SJSA1 (cell line): Measurements from ENCODE around the gene CAPN1. TPM values are rescaled to one million over a fixed set of nuclear protein-coding genes. Genes with fewer than 3 reads are reported as not detected.

ENCODE experiments used
- DNase-seq, 2 experiments: peaks; one replicate each; pipeline ENCODE4 v3.0.0-alpha.2; 2015 to 2020; ENCODE audit warnings: low spot score in 2 of 2, low read depth in 1 of 2
- H3K27ac ChIP-seq: fragments of 250-450 bp; sonication (Bioruptor Pico); 2 replicates; pipeline ENCODE4 v1.5.1; 2020; ENCODE audit warnings: mild to moderate bottlenecking, moderate library complexity
- H3K27me3 ChIP-seq: fragments of 250-450 bp; sonication (Bioruptor Pico); replicated peaks from 2 replicates; pipeline ENCODE4 v1.5.1; 2020; ENCODE audit warnings: mild to moderate bottlenecking, moderate library complexity
- H3K36me3 ChIP-seq: fragments of 250-450 bp; sonication (Bioruptor Pico); 2 replicates; pipeline ENCODE4 v1.5.1; 2020; ENCODE audit warnings: mild to moderate bottlenecking
- H3K4me1 ChIP-seq: fragments of 250-450 bp; sonication (Bioruptor Pico); replicated peaks from 2 replicates; pipeline ENCODE4 v1.6.1; 2021; ENCODE audit warnings: mild to moderate bottlenecking
- H3K4me3 ChIP-seq: fragments of 250-450 bp; sonication (Bioruptor Pico); 2 replicates; pipeline ENCODE4 v1.5.1; 2020; ENCODE audit warnings: mild to moderate bottlenecking
- H3K9me3 ChIP-seq: fragments of 250-450 bp; sonication (Bioruptor Pico); replicated peaks from 2 replicates; pipeline ENCODE4 v1.5.1; 2020; ENCODE audit warnings: mild to moderate bottlenecking
- total RNA-seq: library from RNA; depleted of rRNA; stranded (reverse); fragments of >200 nt; shearing (Covaris generic); gene quantifications from 2 replicates; pipeline ENCODE4 v1.2.3, GENCODE V29; 2014

The CAPN1 gene
- total RNA-seq, 1 experiment from 2014 or later = 177 TPM

DNA sequence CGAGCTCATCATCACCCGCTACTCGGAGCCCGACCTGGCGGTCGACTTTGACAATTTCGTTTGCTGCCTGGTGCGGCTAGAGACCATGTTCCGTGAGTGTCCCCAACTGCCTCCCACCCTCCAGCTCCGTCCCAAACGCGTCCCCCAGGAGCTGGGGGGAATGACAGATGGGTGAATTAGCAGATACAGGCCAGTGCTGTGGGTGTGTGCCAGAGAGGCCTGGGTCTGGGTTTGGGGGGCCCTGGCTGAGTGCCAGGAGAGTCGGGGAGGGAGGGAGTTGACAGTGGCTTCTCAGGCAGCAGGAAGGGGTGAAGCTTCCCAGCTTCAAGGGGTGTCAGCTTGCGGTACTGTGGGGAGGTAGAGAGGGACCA lies 28.6 kb downstream of the CAPN1 start:
- Histone ChIP-seq H3K27me3 (no peaks in the 10 kb centered on the region), H3K27ac (no peak overlapping the region), H3K4me1 (peaks cover 10% of the 10 kb centered on the region), H3K36me3 (peaks cover 71% of the 10 kb centered on the region), H3K4me3 (no peak overlapping the region), H3K9me3 (no peaks in the 10 kb centered on the region)
- DNase-seq = no peak

DNA sequence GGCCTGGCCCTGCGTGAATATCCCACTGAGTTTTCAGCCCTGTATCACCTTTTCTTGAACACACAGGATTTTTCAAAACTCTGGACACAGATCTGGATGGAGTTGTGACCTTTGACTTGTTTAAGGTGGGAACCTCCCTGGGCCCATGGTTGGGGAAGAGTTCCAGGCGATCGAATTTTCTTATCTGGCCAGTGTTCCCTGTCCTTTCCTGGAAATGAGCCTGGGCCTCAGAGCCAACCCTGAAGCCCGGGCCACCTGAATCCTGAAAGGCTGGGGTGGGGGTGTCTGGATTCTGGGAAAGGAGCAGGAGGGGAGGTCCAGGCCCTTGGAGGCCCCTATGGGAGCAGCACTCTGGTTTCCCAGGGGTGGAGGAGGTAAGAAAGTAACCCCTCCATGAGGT lies 29.0 kb downstream of the CAPN1 start:
- no peak overlapping the region for H3K27ac ChIP-seq
- no peaks in the 10 kb centered on the region for H3K27me3 ChIP-seq
- H3K9me3 ChIP-seq = no peaks in the 10 kb centered on the region
- peaks cover 6% of the 10 kb centered on the region for H3K4me1 ChIP-seq
- H3K4me3 ChIP-seq = no peak overlapping the region
- no peak for DNase-seq
- peaks cover 67% of the 10 kb centered on the region for H3K36me3 ChIP-seq

DNA sequence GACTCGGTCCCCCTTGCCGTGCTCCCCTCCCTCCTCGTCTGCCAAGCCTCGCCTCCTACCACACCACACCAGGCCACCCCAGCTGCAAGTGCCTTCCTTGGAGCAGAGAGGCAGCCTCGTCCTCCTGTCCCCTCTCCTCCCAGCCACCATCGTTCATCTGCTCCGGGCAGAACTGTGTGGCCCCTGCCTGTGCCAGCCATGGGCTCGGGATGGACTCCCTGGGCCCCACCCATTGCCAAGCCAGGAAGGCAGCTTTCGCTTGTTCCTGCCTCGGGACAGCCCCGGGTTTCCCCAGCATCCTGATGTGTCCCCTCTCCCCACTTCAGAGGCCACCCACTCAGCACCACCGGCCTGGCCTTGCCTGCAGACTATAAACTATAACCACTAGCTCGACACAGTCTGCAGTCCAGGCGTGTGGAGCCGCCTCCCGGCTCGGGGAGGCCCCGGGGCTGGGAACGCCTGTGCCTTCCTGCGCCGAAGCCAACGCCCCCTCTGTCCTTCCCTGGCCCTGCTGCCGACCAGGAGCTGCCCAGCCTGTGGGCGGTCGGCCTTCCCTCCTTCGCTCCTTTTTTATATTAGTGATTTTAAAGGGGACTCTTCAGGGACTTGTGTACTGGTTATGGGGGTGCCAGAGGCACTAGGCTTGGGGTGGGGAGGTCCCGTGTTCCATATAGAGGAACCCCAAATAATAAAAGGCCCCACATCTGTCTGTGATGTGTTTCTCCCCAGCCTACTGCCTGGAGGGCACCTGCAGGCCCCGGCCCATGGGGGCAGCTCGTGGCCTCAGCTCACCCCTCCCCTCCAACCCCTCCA lies 29.8 kb downstream of the CAPN1 start:
- no peak overlapping the region for H3K27ac ChIP-seq
- H3K4me1 ChIP-seq = 0 out of 2 replicates have a peak, but pooled peaks cover 4% of the 10 kb centered on the region
- H3K27me3 ChIP-seq = no peaks in the 10 kb centered on the region
- no peak overlapping the region for H3K4me3 ChIP-seq
- DNase-seq = peak in 1 of 2 experiments; percentile 57
- peaks cover 60% of the 10 kb centered on the region for H3K36me3 ChIP-seq
- no peaks in the 10 kb centered on the region for H3K9me3 ChIP-seq

- DNase-seq = peak in 1 of 2 experiments; percentile 55
- H3K9me3 ChIP-seq = no peaks in the 10 kb centered on the region
- no peak overlapping the region for H3K4me3 ChIP-seq
- no peaks in the 10 kb centered on the region for H3K27me3 ChIP-seq
- H3K36me3 ChIP-seq = peaks cover 53% of the 10 kb centered on the region
- 0 out of 2 replicates have a peak, but pooled peaks cover 4% of the 10 kb centered on the region for H3K4me1 ChIP-seq
- no peak overlapping the region for H3K27ac ChIP-seq
Observed at GRCh38 chr11:65212226-65212801, 30.6 kb downstream of the CAPN1 start.

DNA sequence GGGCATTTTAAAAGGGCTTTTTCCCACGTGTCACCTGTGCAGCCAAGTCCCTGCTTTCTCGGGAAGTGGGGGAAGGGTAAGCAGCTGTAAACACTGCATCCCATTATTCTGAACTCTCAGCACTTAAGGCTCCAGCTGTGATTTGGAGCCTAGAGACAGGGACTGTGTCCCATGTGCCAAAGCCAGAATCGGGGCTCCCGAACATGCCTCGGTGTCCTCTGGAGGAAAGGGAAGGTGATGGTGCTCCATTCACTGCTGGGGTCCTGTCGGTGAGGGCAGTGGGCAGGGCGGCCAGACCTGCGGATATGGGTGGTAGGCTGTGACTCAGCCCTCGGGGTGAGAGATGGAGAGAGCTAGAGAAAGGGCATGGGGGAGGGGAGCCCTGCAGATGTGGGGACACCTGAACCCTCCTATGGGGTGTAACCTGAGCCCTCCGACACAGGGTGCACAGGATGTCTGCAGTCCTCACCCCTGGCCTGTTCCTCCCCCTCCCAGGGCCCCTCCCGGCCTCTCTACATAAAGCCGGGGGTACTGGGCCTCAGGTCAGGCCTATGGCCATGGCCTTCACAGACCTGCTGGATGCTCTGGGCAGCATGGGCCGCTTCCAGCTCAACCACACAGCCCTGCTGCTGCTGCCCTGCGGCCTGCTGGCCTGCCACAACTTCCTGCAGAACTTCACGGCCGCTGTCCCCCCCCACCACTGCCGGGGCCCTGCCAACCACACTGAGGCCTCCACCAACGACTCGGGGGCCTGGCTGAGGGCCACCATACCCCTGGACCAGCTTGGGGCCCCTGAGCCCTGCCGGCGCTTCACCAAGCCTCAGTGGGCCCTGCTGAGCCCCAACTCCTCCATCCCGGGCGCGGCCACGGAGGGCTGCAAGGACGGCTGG lies 31.8 kb downstream of the CAPN1 start:
- no peaks in the 10 kb centered on the region for H3K9me3 ChIP-seq
- H3K27ac ChIP-seq = no peak overlapping the region
- DNase-seq = peak in 1 of 2 experiments; percentile 53
- H3K4me3 ChIP-seq = no peak overlapping the region
- peaks cover 41% of the 10 kb centered on the region for H3K36me3 ChIP-seq
- no peaks in the 10 kb centered on the region for H3K27me3 ChIP-seq
- peaks cover 8% of the 10 kb centered on the region; the same call in 1 of the 2 replicates for H3K4me1 ChIP-seq

DNA sequence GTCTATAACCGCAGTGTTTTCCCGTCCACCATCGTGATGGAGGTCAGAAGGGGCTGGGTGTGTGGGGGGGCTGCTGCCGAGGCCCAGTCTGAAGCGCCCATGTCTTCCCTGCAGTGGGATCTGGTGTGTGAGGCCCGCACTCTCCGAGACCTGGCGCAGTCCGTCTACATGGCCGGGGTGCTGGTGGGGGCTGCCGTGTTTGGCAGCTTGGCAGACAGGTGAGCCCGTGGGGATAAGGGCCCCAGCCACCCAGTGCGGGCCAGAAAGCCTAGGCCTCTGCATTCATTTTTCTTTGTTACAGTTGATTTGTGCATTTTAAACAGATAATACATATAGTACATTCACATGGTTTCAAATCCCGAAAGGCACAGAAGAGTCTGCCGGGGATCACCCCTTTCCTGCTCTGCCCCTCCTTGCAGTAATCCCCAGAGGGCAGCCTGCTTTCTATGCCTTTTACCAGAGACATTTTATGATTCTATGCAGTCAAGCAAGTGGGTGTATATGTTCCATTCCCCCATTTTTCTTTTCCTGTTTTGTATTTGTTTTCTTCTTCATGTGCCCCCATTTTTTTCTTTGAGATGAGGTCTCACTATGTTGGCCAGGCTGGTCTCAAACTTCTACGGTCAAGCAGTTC lies 32.6 kb downstream of the CAPN1 start:
- Histone ChIP-seq H3K36me3 (peaks cover 33% of the 10 kb centered on the region), H3K4me1 (peaks cover 10% of the 10 kb centered on the region; the same call in 1 of the 2 replicates), H3K9me3 (no peaks in the 10 kb centered on the region), H3K4me3 (no peak overlapping the region), H3K27ac (no peak overlapping the region), H3K27me3 (no peaks in the 10 kb centered on the region)
- DNase-seq = peak in 1 of 2 experiments; percentile 54

DNA sequence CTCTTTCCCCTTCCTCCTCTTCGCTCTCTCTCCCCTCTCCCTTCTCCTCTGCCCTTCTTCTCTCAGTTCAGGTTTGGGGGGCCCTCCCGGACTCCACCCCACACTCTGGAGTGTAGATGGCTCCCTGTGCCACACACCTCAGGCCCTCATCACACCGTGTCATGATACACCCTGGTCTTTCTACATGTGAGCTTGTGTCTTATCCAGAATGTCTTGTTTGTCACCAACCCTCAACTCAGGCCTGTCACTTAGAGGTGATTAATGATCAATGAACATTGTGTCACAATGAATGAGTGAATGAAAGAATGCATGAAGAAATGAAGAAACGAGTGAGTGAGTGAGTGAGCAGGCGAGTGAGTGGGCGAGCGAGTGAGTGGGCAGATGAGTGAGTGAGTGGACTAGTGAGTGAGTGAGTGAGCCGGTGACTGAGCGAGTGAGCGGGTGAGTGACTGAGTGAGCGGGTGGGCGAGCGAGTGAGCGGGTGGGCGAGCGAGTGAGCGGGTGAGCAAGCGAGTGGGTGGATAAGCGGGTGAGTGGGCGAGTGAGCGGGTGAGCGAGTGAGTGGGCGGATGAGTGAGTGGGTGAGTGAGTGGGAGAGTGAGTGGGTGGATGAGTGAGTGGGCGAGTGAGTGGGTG lies 33.8 kb downstream of the CAPN1 start:
- Histone ChIP-seq H3K4me1 (peaks cover 10% of the 10 kb centered on the region; the same call in 1 of the 2 replicates), H3K4me3 (no peak overlapping the region), H3K27me3 (no peaks in the 10 kb centered on the region), H3K27ac (no peak overlapping the region), H3K36me3 (peaks cover 21% of the 10 kb centered on the region), H3K9me3 (no peaks in the 10 kb centered on the region)
- DNase-seq = peak in 1 of 2 experiments; percentile 49

GRCh38 chr11:65216830-65217229 lies 35.1 kb downstream of the CAPN1 start:
- H3K4me3 ChIP-seq = no peak overlapping the region
- H3K36me3 ChIP-seq = peaks cover 8% of the 10 kb centered on the region
- no peaks in the 10 kb centered on the region for H3K9me3 ChIP-seq
- no peaks in the 10 kb centered on the region for H3K27me3 ChIP-seq
- no peak overlapping the region for H3K27ac ChIP-seq
- no peak for DNase-seq
- H3K4me1 ChIP-seq = peaks cover 10% of the 10 kb centered on the region; the same call in 1 of the 2 replicates

DNA sequence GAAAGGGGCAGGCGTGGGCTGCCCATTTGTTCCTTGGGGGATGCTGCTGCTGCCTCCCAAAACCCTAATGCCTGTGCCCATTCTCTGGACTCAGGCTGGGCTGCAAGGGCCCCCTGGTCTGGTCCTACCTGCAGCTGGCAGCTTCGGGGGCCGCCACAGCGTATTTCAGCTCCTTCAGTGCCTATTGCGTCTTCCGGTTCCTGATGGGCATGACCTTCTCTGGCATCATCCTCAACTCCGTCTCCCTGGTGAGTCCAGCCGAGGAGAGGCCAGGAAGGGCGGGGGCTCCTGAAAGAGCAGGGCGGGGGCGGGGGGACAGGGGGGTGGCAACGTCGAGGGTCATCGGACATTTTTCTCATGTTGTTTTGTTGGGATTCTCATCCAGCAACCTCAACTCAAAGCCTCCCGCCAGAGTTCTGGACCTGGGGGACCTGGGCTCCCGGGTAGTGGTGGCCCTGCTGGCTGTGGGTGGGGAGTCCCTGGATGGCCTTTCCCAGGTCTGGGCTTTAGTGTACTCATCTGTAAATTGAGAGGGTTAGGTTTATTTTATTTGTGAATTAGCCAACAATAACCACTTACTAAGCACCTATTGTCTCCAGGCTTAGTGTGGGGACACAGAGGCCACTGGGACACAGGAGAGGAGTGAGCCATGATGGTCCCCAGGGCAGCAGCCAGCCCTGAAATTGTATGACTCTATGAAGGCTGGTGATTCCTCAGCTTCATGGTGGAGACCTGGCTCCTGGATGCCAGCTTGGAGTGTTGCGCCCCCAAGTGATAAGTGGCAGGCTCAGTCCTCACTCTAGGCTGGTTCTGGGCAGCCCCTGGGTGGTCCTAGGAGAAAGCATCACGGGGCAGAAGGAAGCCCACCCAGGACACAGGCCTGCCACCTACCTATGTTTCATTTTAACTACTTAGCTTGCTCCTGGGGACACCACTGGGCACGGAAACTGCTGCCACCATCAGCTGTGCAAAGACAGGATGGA lies 36.0 kb downstream of the CAPN1 start:
- Histone ChIP-seq H3K36me3 (no peaks in the 10 kb centered on the region), H3K4me3 (no peak overlapping the region), H3K9me3 (no peaks in the 10 kb centered on the region), H3K27ac (no peak overlapping the region), H3K27me3 (no peaks in the 10 kb centered on the region), H3K4me1 (peaks cover 10% of the 10 kb centered on the region; the same call in 1 of the 2 replicates)
- no peak for DNase-seq

DNA sequence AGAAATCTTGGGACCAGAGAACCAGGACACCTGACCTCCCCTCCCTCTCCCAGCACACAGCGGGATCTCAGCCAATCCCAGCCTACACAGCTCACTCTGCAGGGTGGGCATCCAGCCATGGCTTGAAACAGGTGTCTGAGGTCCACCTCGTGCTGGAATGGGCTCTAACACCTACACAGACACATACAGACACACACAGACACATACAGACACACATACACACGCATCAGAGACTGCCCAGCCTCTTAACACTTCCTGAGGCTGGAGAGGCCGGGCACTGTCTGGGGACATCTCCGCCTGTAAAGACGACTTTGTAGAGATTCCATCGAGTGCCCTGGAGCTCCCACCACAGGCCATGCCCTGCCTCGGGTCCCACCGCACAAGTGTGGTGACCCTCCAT lies 36.7 kb downstream of the CAPN1 start:
- no peak for DNase-seq
- Histone ChIP-seq H3K4me3 (no peak overlapping the region), H3K36me3 (no peaks in the 10 kb centered on the region), H3K27ac (no peak overlapping the region), H3K4me1 (peaks cover 8% of the 10 kb centered on the region; the same call in 1 of the 2 replicates), H3K9me3 (no peaks in the 10 kb centered on the region), H3K27me3 (no peaks in the 10 kb centered on the region)

- peaks cover 9% of the 10 kb centered on the region for H3K4me1 ChIP-seq
- no peak for DNase-seq
- H3K36me3 ChIP-seq = no peaks in the 10 kb centered on the region
- H3K27me3 ChIP-seq = no peaks in the 10 kb centered on the region
- no peaks in the 10 kb centered on the region for H3K9me3 ChIP-seq
- no peak overlapping the region for H3K27ac ChIP-seq
- H3K4me3 ChIP-seq = no peak overlapping the region
Observed at GRCh38 chr11:65219930-65220213, 38.1 kb downstream of the CAPN1 start.

- H3K27me3 ChIP-seq = no peaks in the 10 kb centered on the region
- no peaks in the 10 kb centered on the region for H3K36me3 ChIP-seq
- DNase-seq = no peak
- no peak overlapping the region for H3K27ac ChIP-seq
- no peaks in the 10 kb centered on the region for H3K9me3 ChIP-seq
- no peak overlapping the region for H3K4me3 ChIP-seq
- H3K4me1 ChIP-seq = peaks cover 21% of the 10 kb centered on the region
Observed at GRCh38 chr11:65221026-65221425, 39.3 kb downstream of the CAPN1 start.
